IMR-90 (cell line): ENCODE data around the gene GIMAP1. TPM values are rescaled to one million over a fixed set of nuclear protein-coding genes. Genes with fewer than 3 reads are reported as not detected.

Source experiments
- ATAC-seq: fragments of 200-7000 bp; cut with Tn5 transposase; 2 replicates; pipeline ENCODE4 v1.9.1; 2020; ENCODE audit warnings: low read depth, mild to moderate bottlenecking, moderate library complexity
- BruUV-seq: library from RNA; stranded (reverse); fragments of 400-500 nt; replicated peaks from 2 replicates; lab custom pipeline; 2021; lab: Mats Ljungman, UMichigan
- CTCF ChIA-PET: fragments of 300-600 bp; formaldehyde crosslinking; extraction: SDS; loops from one replicate; lab custom pipeline; 2021; ENCODE audit warnings: antibody characterized with exemption; lab: Yijun Ruan, JAX
- POLR2A ChIA-PET: fragments of 300-600 bp; sonication (Branson Sonifier 250); formaldehyde crosslinking; loops from one replicate; lab custom pipeline; 2022; ENCODE audit warnings: antibody characterized with exemption; ENCODE audit not compliant: unreplicated experiment; lab: Charles Lee
- DNase-seq: peaks from one replicate; pipeline ENCODE4 v3.0.0; 2013
- H2AFZ ChIP-seq: replicated peaks from 2 replicates; pipeline ENCODE3; 2013; ENCODE audit warnings: low read length, mild to moderate bottlenecking; ENCODE audit not compliant: poor library complexity
- H2AK5ac ChIP-seq: 2 replicates; pipeline ENCODE4 v1.6.1; 2013; ENCODE audit warnings: low read depth, low read length, inconsistent platforms
- H2AK9ac ChIP-seq: replicated peaks from 2 replicates; pipeline ENCODE3; 2013; ENCODE audit warnings: mild to moderate bottlenecking, low read depth, low read length, moderate library complexity; ENCODE audit not compliant: poor library complexity
- H2BK120ac ChIP-seq: 2 replicates; pipeline ENCODE4 v1.6.1; 2013; ENCODE audit warnings: low read depth, low read length, inconsistent platforms
- H2BK15ac ChIP-seq: 3 replicates; pipeline ENCODE4 v1.6.1; 2013; ENCODE audit warnings: low read depth, low read length, inconsistent platforms
- H2BK20ac ChIP-seq: 2 replicates; pipeline ENCODE4 v1.6.1; 2013; ENCODE audit warnings: low read depth, mild to moderate bottlenecking, inconsistent platforms, low read length, moderate library complexity
- H2BK5ac ChIP-seq: 2 replicates; pipeline ENCODE4 v1.6.1; 2013; ENCODE audit warnings: mild to moderate bottlenecking, low read depth, low read length, inconsistent platforms; ENCODE audit not compliant: poor library complexity, severe bottlenecking
- H3K14ac ChIP-seq: replicated peaks from 2 replicates; pipeline ENCODE4 v1.6.1; 2013; ENCODE audit warnings: low read depth, low read length, inconsistent platforms
- H3K18ac ChIP-seq: 2 replicates; pipeline ENCODE4 v1.6.1; 2013; ENCODE audit warnings: low read depth, low read length, control low read depth
- H3K23ac ChIP-seq: 2 replicates; pipeline ENCODE4 v1.6.1; 2013; ENCODE audit warnings: low read depth, low read length, inconsistent platforms
- H3K27ac ChIP-seq: 2 replicates; pipeline ENCODE4 v1.5.1; 2013; ENCODE audit warnings: mild to moderate bottlenecking, control low read depth, low read length; ENCODE audit not compliant: insufficient read depth
- H3K27me3 ChIP-seq: 2 replicates; pipeline ENCODE4 v1.6.1; 2013; ENCODE audit warnings: low read length; ENCODE audit not compliant: control insufficient read depth, insufficient read depth
- H3K36me3 ChIP-seq: 2 replicates; pipeline ENCODE4 v1.6.1; 2013; ENCODE audit warnings: low read length, mixed read lengths; ENCODE audit not compliant: control insufficient read depth, insufficient read depth
- H3K4ac ChIP-seq: 2 replicates; pipeline ENCODE4 v1.6.1; 2013; ENCODE audit warnings: low read depth, low read length, inconsistent platforms
- H3K4me1 ChIP-seq: 2 replicates; pipeline ENCODE4 v1.6.1; 2013; ENCODE audit warnings: low read length, mixed read lengths; ENCODE audit not compliant: control insufficient read depth, insufficient read depth
- H3K4me2 ChIP-seq: 2 replicates; pipeline ENCODE4 v1.6.1; 2013; ENCODE audit warnings: low read depth, mild to moderate bottlenecking, control low read depth, low read length, moderate library complexity
- H3K4me3 ChIP-seq: 2 replicates; pipeline ENCODE4 v1.5.1; 2013; ENCODE audit warnings: low read depth, mild to moderate bottlenecking, control low read depth, low read length, moderate library complexity; ENCODE audit not compliant: insufficient read depth
- H3K56ac ChIP-seq: 2 replicates; pipeline ENCODE4 v1.6.1; 2013; ENCODE audit warnings: low read length, inconsistent platforms; ENCODE audit not compliant: insufficient read depth; ENCODE audit errors: extremely low read depth
- H3K79me1 ChIP-seq, 2 experiments: 2 replicates each; pipeline ENCODE4 v1.6.1; 2013; ENCODE audit warnings: low read length in 2 of 2, inconsistent platforms in 1 of 2, low read depth in 1 of 2
- H3K9ac ChIP-seq: 2 replicates; pipeline ENCODE4 v1.6.1; 2013; ENCODE audit warnings: low read depth, low read length, control low read depth
- H3K9me1 ChIP-seq: 2 replicates; pipeline ENCODE4 v1.6.1; 2013; ENCODE audit warnings: low read length, inconsistent platforms; ENCODE audit not compliant: insufficient read depth
- H3K9me3 ChIP-seq: 2 replicates; pipeline ENCODE4 v1.6.1; 2013; ENCODE audit warnings: low read length; ENCODE audit not compliant: control insufficient read depth, insufficient read depth
- H4K20me1 ChIP-seq: 2 replicates; pipeline ENCODE4 v1.6.1; 2013; ENCODE audit warnings: low read length, inconsistent platforms; ENCODE audit not compliant: insufficient read depth
- H4K5ac ChIP-seq: 2 replicates; pipeline ENCODE4 v1.6.1; 2013; ENCODE audit warnings: mild to moderate bottlenecking, low read depth, low read length, control low read depth
- H4K8ac ChIP-seq, 2 experiments: 2 replicates each; pipeline ENCODE4 v1.6.1; 2013; ENCODE audit warnings: low read depth in 2 of 2, low read length in 2 of 2, control low read depth in 1 of 2, inconsistent platforms in 1 of 2
- H4K91ac ChIP-seq: 2 replicates; pipeline ENCODE4 v1.6.1; 2013; ENCODE audit warnings: low read depth, low read length, inconsistent platforms; ENCODE audit not compliant: insufficient read depth
- BHLHE40 ChIP-seq: fragments of 150-350 bp; IDR thresholded peaks from 2 replicates; pipeline ENCODE4 v1.6.1; 2016; ENCODE audit warnings: mild to moderate bottlenecking, low read depth, low read length
- CEBPB ChIP-seq: IDR thresholded peaks from 2 replicates; pipeline ENCODE4 v1.6.1; 2012; ENCODE audit warnings: low read depth, low read length, improper control_type of control experiment
- CHD1 ChIP-seq: IDR thresholded peaks from 2 replicates; pipeline ENCODE4 v1.6.1; 2012; ENCODE audit warnings: low read depth, low read length, improper control_type of control experiment
- CTCF ChIP-seq: conservative IDR thresholded peaks from 2 replicates; pipeline ENCODE4 v1.5.1; 2012; ENCODE audit warnings: mild to moderate bottlenecking, low read depth, low read length, improper control_type of control experiment
- ELK1 ChIP-seq: fragments of 150-350 bp; IDR thresholded peaks from 2 replicates; pipeline ENCODE4 v1.6.1; 2016; ENCODE audit warnings: low read depth, mild to moderate bottlenecking, low read length, moderate library complexity, borderline replicate concordance
- FOS ChIP-seq: fragments of 150-350 bp; IDR thresholded peaks from 2 replicates; pipeline ENCODE4 v1.6.1; 2016; ENCODE audit warnings: low read depth, low read length
- MAFK ChIP-seq: IDR thresholded peaks from 2 replicates; pipeline ENCODE4 v1.6.1; 2012; ENCODE audit warnings: low read depth, low read length, improper control_type of control experiment
- MAZ ChIP-seq: IDR thresholded peaks from 2 replicates; pipeline ENCODE4 v1.6.1; 2012; ENCODE audit warnings: low read depth, mild to moderate bottlenecking, low read length, improper control_type of control experiment, moderate library complexity, borderline replicate concordance
- MXI1 ChIP-seq: IDR thresholded peaks from 2 replicates; pipeline ENCODE4 v1.6.1; 2012; ENCODE audit warnings: low read depth, mild to moderate bottlenecking, low read length, moderate library complexity, borderline replicate concordance
- NFE2L2 ChIP-seq: fragments of 150-350 bp; IDR thresholded peaks from 2 replicates; pipeline ENCODE4 v1.6.1; 2016; ENCODE audit warnings: low read depth, mild to moderate bottlenecking, low read length
- POLR2A ChIP-seq: IDR thresholded peaks from 2 replicates; pipeline ENCODE4 v1.6.1; 2012; ENCODE audit warnings: mild to moderate bottlenecking, low read depth, low read length
- RAD21 ChIP-seq: IDR thresholded peaks from 2 replicates; pipeline ENCODE4 v1.6.1; 2012; ENCODE audit warnings: low read length, improper control_type of control experiment
- RCOR1 ChIP-seq: IDR thresholded peaks from 2 replicates; pipeline ENCODE4 v1.6.1; 2012; ENCODE audit warnings: mild to moderate bottlenecking, low read length, improper control_type of control experiment; ENCODE audit not compliant: insufficient replicate concordance
- RFX5 ChIP-seq: IDR thresholded peaks from 2 replicates; pipeline ENCODE4 v1.8.0; 2012; ENCODE audit warnings: low read depth, mild to moderate bottlenecking, low read length, moderate library complexity
- SMC3 ChIP-seq: fragments of 150-350 bp; IDR thresholded peaks from 2 replicates; pipeline ENCODE4 v1.6.1; 2016; ENCODE audit warnings: low read depth, mild to moderate bottlenecking, antibody characterized with exemption, low read length, moderate library complexity
- USF2 ChIP-seq: fragments of 150-350 bp; IDR thresholded peaks from 2 replicates; pipeline ENCODE4 v1.6.1; 2017; ENCODE audit warnings: mild to moderate bottlenecking, antibody characterized with exemption, low read length, low read depth
- WGBS, 2 experiments: methylation state at CpG; one replicate each; pipeline versions ENCODE4 v1.1.5 to v1.1.7; 2013; ENCODE audit warnings: missing lambda C conversion rate in 2 of 2; ENCODE audit not compliant: insufficient read length in 1 of 2; ENCODE audit errors: extremely low coverage in 2 of 2; 5-methylcytosine and 5-hydroxymethylcytosine counted together
- dilution Hi-C: fragments of 300-500 bp; cut with HindIII; formaldehyde crosslinking; loops from one replicate; pipeline ENCODE4 v1.14.3; 2018; ENCODE audit warnings: low sequenced_read_pairs; ENCODE audit not compliant: unreplicated experiment
- in situ Hi-C: fragments of 300-500 bp; cut with MboI; formaldehyde crosslinking; loops from 3 replicates; pipeline ENCODE4 v1.14.3; 2019; ENCODE audit warnings: low sequenced_read_pairs, inconsistent platforms, mixed read lengths
- intact Hi-C: fragments of 100-400 bp; cut with micrococcal nuclease; formaldehyde crosslinking; loops from 2 replicates; pipeline ENCODE4 v1.10.0; 2022
- polyA plus RNA-seq, 3 experiments: library from polyadenylated mRNA; depleted of rRNA; stranded (reverse); fragments of >200 nt; gene quantifications; 2 replicates each; pipeline ENCODE4 v1.2.3, GENCODE V29; 2012; ENCODE audit warnings: low replicate concordance in 1 of 3
- total RNA-seq: library from RNA; depleted of rRNA; stranded (reverse); fragments of >200 nt; gene quantifications from 2 replicates; pipeline ENCODE4 v1.2.3, GENCODE V29; 2012

The GIMAP1 gene
- total and polyA plus RNA-seq, 2 of the 4 experiments (the other 2 are of a cell fraction) = not detected

- CTCF ChIA-PET = no interaction called here
- POLR2A ChIA-PET = no interaction called here
- H3K56ac ChIP-seq = no peak overlapping the region
- H2AK5ac ChIP-seq = no peak overlapping the region
- ATAC-seq (no peak), DNase-seq (no peak)
- H2AFZ ChIP-seq = no peak overlapping the region
- H3K4ac ChIP-seq = no peak overlapping the region
- no peak overlapping the region for H2BK5ac ChIP-seq
- H4K5ac ChIP-seq = no peak overlapping the region
- H3K9me3 ChIP-seq = no peaks in the 10 kb centered on the region
- no peak overlapping the region for H3K4me2 ChIP-seq
- no peak overlapping the region for H2AK9ac ChIP-seq
- H3K9ac ChIP-seq = no peak overlapping the region
- H3K18ac ChIP-seq = no peak overlapping the region
- no peaks in the 10 kb centered on the region for H3K9me1 ChIP-seq
- H2BK120ac ChIP-seq = no peak overlapping the region
- H2BK20ac ChIP-seq = no peak overlapping the region
- H4K20me1 ChIP-seq = no peaks in the 10 kb centered on the region
- no peaks in the 10 kb centered on the region for H3K4me1 ChIP-seq
- no peak overlapping the region for H3K23ac ChIP-seq
- no peak overlapping the region for H3K14ac ChIP-seq
- no peaks in the 10 kb centered on the region for H3K36me3 ChIP-seq
- H3K4me3 ChIP-seq = no peak overlapping the region
- dilution Hi-C loops = no loop called here
- no peak overlapping the region for H4K8ac ChIP-seq
- TF ChIP-seq USF2 (no peak), MAFK (no peak), RAD21 (no peak), CTCF (no peak), BHLHE40 (no peak), RFX5 (no peak), SMC3 (no peak), FOS (no peak), CHD1 (no peak), POLR2A (no peak), NFE2L2 (no peak), MAZ (no peak), RCOR1 (no peak), CEBPB (no peak), ELK1 (no peak), MXI1 (no peak)
- no peak overlapping the region for H3K27ac ChIP-seq
- no peaks in the 10 kb centered on the region; the same call in 1 of the 2 replicates for H3K27me3 ChIP-seq
- no peak overlapping the region for H4K91ac ChIP-seq
- WGBS, 2 experiments = no CpG with 5 or more reads among the region's 3 CpGs
- H3K79me1 ChIP-seq = no peaks in the 10 kb centered on the region
- no TSS peak for BruUV-seq
- intact Hi-C loops = no loop called here
- in situ Hi-C loops = loop anchor here (25.0 kb wide), 1 partner anchor 434 kb away; the partner anchor contains the start of genes ACTR3C and LRRC61
- H2BK15ac ChIP-seq = no peak overlapping the region
Observed at GRCh38 chr7:150745876-150746275, 29.5 kb downstream of the GIMAP1 start.
